GM19035 (cell line): ENCODE data around the gene C15orf40.
"Not testable (repeated sequence)": the region's sequence is repeated elsewhere in the genome, so short reads cannot be mapped to it uniquely, and the experiment has no call there.

ENCODE experiments used
- ATAC-seq: cut with Tn5 transposase; IDR thresholded peaks from one replicate; pipeline ENCODE4 v1.9.1; 2021; ENCODE audit not compliant: unreplicated experiment

C15orf40 gene

GRCh38 chr15:82952158-82953081 is 59.0 kb downstream of the C15orf40 start, which contains the start of gene HOMER2:
TSS of gene HOMER2 (minus strand) at chr15:82952720. CDS start at chr15:82952535, 185 bp downstream.
- ATAC-seq = no peak

GRCh38 chr15:82951472-82952157 is 59.8 kb downstream of the C15orf40 start:
- no peak for ATAC-seq

GRCh38 chr15:82950746-82951370 is 60.6 kb downstream of the C15orf40 start:
- ATAC-seq = peak; percentile 61

GRCh38 chr15:82950295-82950694 is 61.1 kb downstream of the C15orf40 start:
- no peak for ATAC-seq

GRCh38 chr15:82946155-82946701 is 65.2 kb downstream of the C15orf40 start:
- no peak for ATAC-seq

- ATAC-seq = no peak
Observed at GRCh38 chr15:82945326-82945725, 66.1 kb downstream of the C15orf40 start.

GRCh38 chr15:82944821-82945220 is 66.6 kb downstream of the C15orf40 start:
- ATAC-seq = no peak

GRCh38 chr15:82944056-82944455 is 67.4 kb downstream of the C15orf40 start:
- no peak for ATAC-seq

GRCh38 chr15:82943176-82943575 is 68.3 kb downstream of the C15orf40 start:
- no peak for ATAC-seq

- no peak for ATAC-seq
Observed at GRCh38 chr15:82942691-82943090, 68.7 kb downstream of the C15orf40 start.

- ATAC-seq = not testable (repeated sequence)
Observed at GRCh38 chr15:82939678-82940077, 71.8 kb downstream of the C15orf40 start.
